H9 (cell line): ENCODE results near the gene NAA20. TPM values are rescaled to one million over a fixed set of nuclear protein-coding genes. Genes with fewer than 3 reads are reported as not detected.

Experiments
- DNase-seq: peaks from one replicate; pipeline ENCODE4 v3.0.0-alpha.2; 2017
- H2AFZ ChIP-seq: one replicate; pipeline ENCODE4 v1.6.1; 2013; ENCODE audit warnings: mild to moderate bottlenecking, low read length, control low read depth, moderate library complexity
- H2AK5ac ChIP-seq: 2 replicates; pipeline ENCODE4 v1.6.1; 2013; ENCODE audit warnings: low read length, control low read depth, mixed read lengths; ENCODE audit not compliant: insufficient read length
- H2BK120ac ChIP-seq: one replicate; pipeline ENCODE4 v1.6.1; 2013; ENCODE audit warnings: low read depth, mild to moderate bottlenecking, low read length, control low read depth, inconsistent platforms; ENCODE audit not compliant: poor library complexity, severe bottlenecking
- H2BK12ac ChIP-seq: 2 replicates; pipeline ENCODE4 v1.6.1; 2013; ENCODE audit warnings: low read length, control low read depth, mixed read lengths, low read depth; ENCODE audit not compliant: insufficient read length
- H2BK15ac ChIP-seq: 2 replicates; pipeline ENCODE4 v1.6.1; 2013; ENCODE audit warnings: low read depth, low read length, control low read depth
- H2BK20ac ChIP-seq: one replicate; pipeline ENCODE4 v1.6.1; 2013; ENCODE audit warnings: low read depth, mild to moderate bottlenecking, low read length, control low read depth, inconsistent platforms; ENCODE audit not compliant: poor library complexity, severe bottlenecking
- H2BK5ac ChIP-seq: 2 replicates; pipeline ENCODE4 v1.6.1; 2013; ENCODE audit warnings: low read length, control low read depth, mixed read lengths; ENCODE audit not compliant: insufficient read length
- H3K14ac ChIP-seq: 2 replicates; pipeline ENCODE4 v1.6.1; 2013; ENCODE audit warnings: low read length, control low read depth; ENCODE audit not compliant: insufficient read depth
- H3K18ac ChIP-seq: 2 replicates; pipeline ENCODE4 v1.6.1; 2013; ENCODE audit warnings: low read depth, mild to moderate bottlenecking, mixed read lengths, low read length, control low read depth; ENCODE audit not compliant: insufficient read length
- H3K23ac ChIP-seq: 2 replicates; pipeline ENCODE4 v1.6.1; 2013; ENCODE audit warnings: low read length, control low read depth, mixed read lengths, low read depth; ENCODE audit not compliant: insufficient read length
- H3K23me2 ChIP-seq: 2 replicates; pipeline ENCODE4 v1.6.1; 2013; ENCODE audit warnings: low read depth, mild to moderate bottlenecking, mixed read lengths, low read length, control low read depth; ENCODE audit not compliant: insufficient read length, poor library complexity, severe bottlenecking
- H3K27ac ChIP-seq: 2 replicates; pipeline ENCODE4 v1.5.1; 2013; ENCODE audit warnings: low read length, control low read depth, mixed read lengths, low read depth; ENCODE audit not compliant: insufficient read length
- H3K27me3 ChIP-seq: 2 replicates; pipeline ENCODE4 v1.6.1; 2013; ENCODE audit warnings: low read length, control low read depth, inconsistent platforms; ENCODE audit not compliant: insufficient read depth
- H3K4ac ChIP-seq: 2 replicates; pipeline ENCODE4 v1.6.1; 2013; ENCODE audit warnings: low read depth, mild to moderate bottlenecking, control low read depth, inconsistent platforms, low read length, moderate library complexity
- H3K4me1 ChIP-seq: 2 replicates; pipeline ENCODE4 v1.6.1; 2013; ENCODE audit warnings: low read length, control low read depth, inconsistent platforms; ENCODE audit not compliant: insufficient read depth
- H3K4me2 ChIP-seq: 2 replicates; pipeline ENCODE4 v1.6.1; 2013; ENCODE audit warnings: low read length, control low read depth, mixed read lengths; ENCODE audit not compliant: insufficient read length, insufficient read depth
- H3K56ac ChIP-seq: 2 replicates; pipeline ENCODE4 v1.6.1; 2013; ENCODE audit warnings: low read depth, mild to moderate bottlenecking, mixed read lengths, low read length, control low read depth; ENCODE audit not compliant: insufficient read length
- H3K79me1 ChIP-seq: 2 replicates; pipeline ENCODE4 v1.6.1; 2013; ENCODE audit warnings: low read depth, mild to moderate bottlenecking, moderate library complexity, low read length, control low read depth, inconsistent platforms; ENCODE audit not compliant: insufficient read depth, poor library complexity, severe bottlenecking
- H3K79me2 ChIP-seq: 2 replicates; pipeline ENCODE4 v1.6.1; 2013; ENCODE audit warnings: low read length, control low read depth, inconsistent platforms; ENCODE audit not compliant: insufficient read depth
- H3K9ac ChIP-seq: 2 replicates; pipeline ENCODE4 v1.6.1; 2013; ENCODE audit warnings: low read length, control low read depth, mixed read lengths; ENCODE audit not compliant: insufficient read length; ENCODE audit errors: extremely low read depth
- H3K9me3 ChIP-seq: one replicate; pipeline ENCODE4 v1.6.1; 2013; ENCODE audit warnings: low read depth, low read length, inconsistent platforms; ENCODE audit not compliant: control insufficient read depth
- H3T11ph ChIP-seq: one replicate; pipeline ENCODE4 v1.6.1; 2013; ENCODE audit warnings: mild to moderate bottlenecking, low read length, control low read depth, inconsistent platforms
- H4K20me1 ChIP-seq: one replicate; pipeline ENCODE4 v1.6.1; 2013; ENCODE audit not compliant: control insufficient read depth, insufficient read length, insufficient read depth
- H4K5ac ChIP-seq: 2 replicates; pipeline ENCODE4 v1.6.1; 2013; ENCODE audit warnings: low read depth, mild to moderate bottlenecking, mixed read lengths, low read length, control low read depth; ENCODE audit not compliant: insufficient read length
- H4K8ac ChIP-seq: replicated peaks from 2 replicates; pipeline ENCODE4 v1.6.1; 2013; ENCODE audit warnings: low read length, control low read depth, mixed read lengths, low read depth; ENCODE audit not compliant: insufficient read length
- H4K91ac ChIP-seq: 2 replicates; pipeline ENCODE4 v1.6.1; 2013; ENCODE audit warnings: low read depth, mild to moderate bottlenecking, moderate library complexity, mixed read lengths, low read length, control low read depth; ENCODE audit not compliant: insufficient read length
- H3K27ac Mint-ChIP-seq, 3 experiments: 2 replicates in 2 of 3; 3 replicates in 1 of 3; pipeline ENCODE4 v1.8.0; 2020 to 2021; ENCODE audit warnings: mixed read lengths in 3 of 3, mild to moderate bottlenecking in 1 of 3, moderate library complexity in 1 of 3
- H3K27me3 Mint-ChIP-seq: 2 replicates; pipeline ENCODE4 v1.8.0; 2021; ENCODE audit warnings: low read depth, mild to moderate bottlenecking, moderate library complexity, mixed read lengths
- H3K36me3 Mint-ChIP-seq, 3 experiments: 2 replicates in 2 of 3; 3 replicates in 1 of 3; pipeline ENCODE4 v1.8.0; 2020 to 2021; ENCODE audit warnings: low read depth in 3 of 3, mixed read lengths in 3 of 3; ENCODE audit not compliant: insufficient read depth in 1 of 3
- H3K4me1 Mint-ChIP-seq, 2 experiments: 2 replicates each; pipeline ENCODE4 v1.8.0; 2020; ENCODE audit warnings: mixed read lengths in 2 of 2
- H3K4me3 Mint-ChIP-seq, 2 experiments: 2 replicates in 1 of 2; 3 replicates in 1 of 2; pipeline ENCODE4 v1.8.0; 2020 to 2021; ENCODE audit warnings: mild to moderate bottlenecking in 2 of 2, mixed read lengths in 2 of 2, moderate library complexity in 1 of 2
- H3K9me3 Mint-ChIP-seq, 2 experiments: 2 replicates in 1 of 2; 3 replicates in 1 of 2; pipeline ENCODE4 v1.8.0; 2020; ENCODE audit warnings: mild to moderate bottlenecking in 2 of 2, mixed read lengths in 2 of 2, moderate library complexity in 1 of 2
- CTCF ChIP-seq: fragments of 200-600 bp; sonication (generic); conservative IDR thresholded peaks from 3 replicates; pipeline ENCODE4 v1.8.0; 2021; ENCODE audit warnings: antibody characterized with exemption, mild to moderate bottlenecking
- WGBS: extraction: QIAGEN DNeasy Blood & Tissue Kit; methylation state at CpG from one replicate; pipeline ENCODE4 v1.1.7; 2013; ENCODE audit warnings: missing lambda C conversion rate, low lambda C conversion rate, mixed read lengths; ENCODE audit not compliant: insufficient read length; ENCODE audit errors: extremely low coverage; 5-methylcytosine and 5-hydroxymethylcytosine counted together
- total RNA-seq: library from RNA; stranded (reverse); gene quantifications from 2 replicates; pipeline ENCODE4 v1.2.1, GENCODE V29; 2021

The NAA20 gene
- total RNA-seq, 1 experiment from 2014 or later: 48.1 TPM

GRCh38 chr20:20078041-20078440 is 60.9 kb downstream of the NAA20 start:
- Histone ChIP-seq H2BK120ac (no peak overlapping the region), H3K18ac (no peak overlapping the region), H2BK20ac (no peak overlapping the region), H3K56ac (no peak overlapping the region), H3K27ac (no peak overlapping the region), H4K5ac (no peak overlapping the region), H3K23me2 (no peaks in the 10 kb centered on the region), H2AK5ac (no peak overlapping the region), H3K79me2 (no peaks in the 10 kb centered on the region), H3K4ac (no peak overlapping the region), H2BK12ac (no peak overlapping the region), H3T11ph (no peak overlapping the region), H4K91ac (no peak overlapping the region), H3K4me1 (peaks cover 5% of the 10 kb centered on the region; the same call in 1 of the 2 replicates), H3K14ac (no peak overlapping the region), H3K4me2 (no peak overlapping the region), H3K27me3 (no peaks in the 10 kb centered on the region; the same call in none of the 2 replicates), H3K9me3 (no peaks in the 10 kb centered on the region), H4K20me1 (no peaks in the 10 kb centered on the region), H3K9ac (no peak overlapping the region), H2AFZ (no peak overlapping the region), H4K8ac (no peak overlapping the region), H2BK5ac (no peak overlapping the region), H3K23ac (no peak overlapping the region), H2BK15ac (no peak overlapping the region), H3K79me1 (no peaks in the 10 kb centered on the region)
- peaks cover 8% of the 10 kb centered on the region for H3K27me3 Mint-ChIP-seq
- peaks cover 22 to 23% of the 10 kb centered on the region in 2 experiments for H3K4me1 Mint-ChIP-seq
- no peaks in the 10 kb centered on the region for H3K36me3 Mint-ChIP-seq
- no peak for DNase-seq
- peak overlapping the region in 2 of 3 experiments; percentile 4 to 10; a peak in 1 of 7 replicates for H3K27ac Mint-ChIP-seq
- H3K4me3 Mint-ChIP-seq: no peak overlapping the region
- no CpG with 5 or more reads among the region's 4 CpGs for WGBS
- TF ChIP-seq CTCF: no peak
- H3K9me3 Mint-ChIP-seq: no peaks in the 10 kb centered on the region
